Keratinocyte (primary cell): Measurements from ENCODE around the gene MFF. TPM values are rescaled to one million over a fixed set of nuclear protein-coding genes. Genes with fewer than 3 reads are reported as not detected.
A peak's percentile ranks its signal among the peaks of the same experiment; 100 is the strongest.

ENCODE experiments used
- DNase-seq: peaks from one replicate; pipeline ENCODE4 v3.0.0-alpha.2; 2011; ENCODE audit warnings: low read depth, missing footprints, low spot score
- FAIRE-seq: peaks from 2 replicates; lab custom pipeline; 2011; peaks lifted over from hg19 to GRCh38; lab: Jason Lieb, UNC
- H2AFZ ChIP-seq: 2 replicates; pipeline ENCODE4 v1.6.0; 2012; ENCODE audit warnings: low read length, control low read depth, inconsistent platforms; ENCODE audit not compliant: control insufficient read depth
- H3K27ac ChIP-seq: 2 replicates; pipeline ENCODE4 v1.5.1; 2011; ENCODE audit warnings: low read length; ENCODE audit not compliant: control insufficient read depth, insufficient read depth
- H3K27me3 ChIP-seq: 3 replicates; pipeline ENCODE4 v1.6.0; 2011; ENCODE audit warnings: low read length; ENCODE audit not compliant: control insufficient read depth, insufficient read depth; ENCODE audit errors: extremely low read depth
- H3K36me3 ChIP-seq, 2 experiments: 2 replicates in 1 of 2; 3 replicates in 1 of 2; pipeline ENCODE4 v1.5.1; 2011; ENCODE audit warnings: low read length in 2 of 2, mild to moderate bottlenecking in 1 of 2; ENCODE audit not compliant: control insufficient read depth in 2 of 2, insufficient read depth in 2 of 2; ENCODE audit errors: extremely low read depth in 1 of 2
- H3K4me1 ChIP-seq: 3 replicates; pipeline ENCODE4 v1.5.1; 2011; ENCODE audit warnings: low read length; ENCODE audit not compliant: control insufficient read depth, insufficient read depth; ENCODE audit errors: extremely low read depth
- H3K4me2 ChIP-seq: 3 replicates; pipeline ENCODE4 v1.6.0; 2011; ENCODE audit warnings: low read depth, low read length; ENCODE audit not compliant: control insufficient read depth, insufficient read depth; ENCODE audit errors: extremely low read depth
- H3K4me3 ChIP-seq, 3 experiments: fragments of 200-600 bp in 1 of 3; sonication (generic) in 1 of 3; 2 replicates in 2 of 3; 3 replicates in 1 of 3; pipeline ENCODE4 v1.5.1; 2011 to 2016; ENCODE audit warnings: low read length in 3 of 3, mild to moderate bottlenecking in 3 of 3, control low read depth in 2 of 3, inconsistent platforms in 1 of 3, low read depth in 1 of 3, mixed read lengths in 1 of 3, mixed run types in 1 of 3, moderate library complexity in 1 of 3; ENCODE audit not compliant: control insufficient read depth in 2 of 3, insufficient read depth in 2 of 3; ENCODE audit errors: extremely low read depth in 1 of 3
- H3K79me2 ChIP-seq: 2 replicates; pipeline ENCODE4 v1.6.0; 2012; ENCODE audit warnings: low read length; ENCODE audit not compliant: control insufficient read depth, insufficient read depth
- H3K9ac ChIP-seq: 3 replicates; pipeline ENCODE4 v1.6.0; 2011; ENCODE audit warnings: low read length; ENCODE audit not compliant: control insufficient read depth, insufficient read depth; ENCODE audit errors: extremely low read depth
- H3K9me1 ChIP-seq: 3 replicates; pipeline ENCODE4 v1.6.0; 2011; ENCODE audit warnings: low read length; ENCODE audit not compliant: control insufficient read depth, insufficient read depth; ENCODE audit errors: extremely low read depth
- H3K9me3 ChIP-seq: 2 replicates; pipeline ENCODE4 v1.5.1; 2012; ENCODE audit warnings: low read depth, low read length; ENCODE audit not compliant: control insufficient read depth
- H4K20me1 ChIP-seq: 3 replicates; pipeline ENCODE4 v1.6.0; 2011; ENCODE audit warnings: low read length; ENCODE audit not compliant: control insufficient read depth, insufficient read depth; ENCODE audit errors: extremely low read depth
- EZH2 ChIP-seq: IDR thresholded peaks from one replicate; pipeline ENCODE4 v1.6.1; 2012; ENCODE audit warnings: inconsistent platforms, mild to moderate bottlenecking, low read length, moderate library complexity
- dilution Hi-C: fragments of 300-500 bp; cut with MboI; formaldehyde crosslinking; loops from one replicate; pipeline ENCODE4 v1.7.0; 2020; ENCODE audit warnings: low sequenced_read_pairs; ENCODE audit not compliant: extremely low pct_ligation_motif_present
- polyA plus RNA-seq, 5 experiments: library from polyadenylated mRNA; depleted of rRNA in 3 of 5; stranded (reverse) in 3 of 5; stranded (forward) in 1 of 5; unstranded in 1 of 5; fragments of >200 nt; gene quantifications; 1 replicate in 1 of 5; 2 replicates in 3 of 5; 3 replicates in 1 of 5; pipeline versions ENCODE4 v1.2.1 to v1.2.3, GENCODE V29; 2011 to 2012; ENCODE audit warnings: missing spikeins in 2 of 5, low read depth in 1 of 5, low replicate concordance in 1 of 5
- TF ChIP-seq, protein P1 (sequence below), 3 experiments: IDR thresholded peaks in 1 of 3; conservative IDR thresholded peaks in 1 of 3; optimal IDR thresholded peaks in 1 of 3; 2 replicates in 2 of 3; 3 replicates in 1 of 3; pipeline versions ENCODE3 to v1.5.1; 2011; ENCODE audit warnings: low read length in 3 of 3, mild to moderate bottlenecking in 3 of 3, moderate library complexity in 2 of 3, control low read depth in 1 of 3, inconsistent platforms in 1 of 3; ENCODE audit not compliant: insufficient read depth in 2 of 3; ENCODE audit errors: extremely low read depth in 1 of 3

The MFF gene
- polyA plus RNA-seq, 1 donor (not counting 4 experiments of a cell fraction or from before 2014, with no cell fraction given): 72.5 TPM

DNA sequence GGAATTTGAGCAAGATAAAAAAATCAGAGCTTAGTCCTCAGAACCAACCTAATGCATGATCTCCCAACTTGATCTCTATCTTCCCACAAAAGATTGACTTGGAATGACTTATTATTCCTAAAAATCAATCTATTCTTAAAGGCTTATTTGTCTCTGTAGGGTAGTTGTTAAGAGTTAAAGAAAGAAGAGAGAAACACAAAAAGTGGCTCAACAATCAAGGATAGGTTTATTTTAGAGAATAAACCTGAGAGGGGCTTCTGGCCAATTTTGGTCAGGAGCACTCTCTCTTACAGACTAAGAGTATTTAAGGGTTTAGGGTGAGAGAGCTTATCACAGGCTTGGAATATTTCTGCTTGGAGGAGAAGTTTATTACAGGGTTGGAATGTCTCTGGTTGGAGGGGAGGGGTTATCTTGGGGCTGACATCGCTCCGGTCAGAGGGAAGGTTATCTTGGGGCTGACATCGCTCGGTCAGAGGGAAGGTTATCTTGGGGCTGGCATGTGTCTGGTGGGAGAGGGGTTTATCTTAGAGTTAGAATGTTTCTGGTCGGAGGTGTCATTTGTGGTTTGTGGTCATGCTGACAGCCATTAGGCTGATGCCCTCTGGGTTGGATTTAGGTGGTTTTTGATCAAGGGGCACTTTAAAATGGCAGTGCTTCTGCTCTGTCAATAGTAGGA lies 2.4 kb upstream of the MFF start:
- Histone ChIP-seq H3K79me2 (peaks cover 26% of the 10 kb centered on the region), H2AFZ (no peak overlapping the region), H3K9me1 (no peaks in the 10 kb centered on the region), H4K20me1 (no peaks in the 10 kb centered on the region), H3K4me1 (peaks cover 9% of the 10 kb centered on the region), H3K27ac (no peak overlapping the region), H3K27me3 (no peaks in the 10 kb centered on the region), H3K4me3 (no peak overlapping the region), H3K4me2 (no peak overlapping the region), H3K9ac (no peak overlapping the region), H3K9me3 (no peaks in the 10 kb centered on the region), H3K36me3 (no peaks in the 10 kb centered on the region)
- dilution Hi-C loops: no loop called here
- no peak for TF ChIP-seq EZH2
- TF ChIP-seq, protein P1, sequence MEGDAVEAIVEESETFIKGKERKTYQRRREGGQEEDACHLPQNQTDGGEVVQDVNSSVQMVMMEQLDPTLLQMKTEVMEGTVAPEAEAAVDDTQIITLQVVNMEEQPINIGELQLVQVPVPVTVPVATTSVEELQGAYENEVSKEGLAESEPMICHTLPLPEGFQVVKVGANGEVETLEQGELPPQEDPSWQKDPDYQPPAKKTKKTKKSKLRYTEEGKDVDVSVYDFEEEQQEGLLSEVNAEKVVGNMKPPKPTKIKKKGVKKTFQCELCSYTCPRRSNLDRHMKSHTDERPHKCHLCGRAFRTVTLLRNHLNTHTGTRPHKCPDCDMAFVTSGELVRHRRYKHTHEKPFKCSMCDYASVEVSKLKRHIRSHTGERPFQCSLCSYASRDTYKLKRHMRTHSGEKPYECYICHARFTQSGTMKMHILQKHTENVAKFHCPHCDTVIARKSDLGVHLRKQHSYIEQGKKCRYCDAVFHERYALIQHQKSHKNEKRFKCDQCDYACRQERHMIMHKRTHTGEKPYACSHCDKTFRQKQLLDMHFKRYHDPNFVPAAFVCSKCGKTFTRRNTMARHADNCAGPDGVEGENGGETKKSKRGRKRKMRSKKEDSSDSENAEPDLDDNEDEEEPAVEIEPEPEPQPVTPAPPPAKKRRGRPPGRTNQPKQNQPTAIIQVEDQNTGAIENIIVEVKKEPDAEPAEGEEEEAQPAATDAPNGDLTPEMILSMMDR (optimal IDR thresholded peaks at IDR 0.05 in 1 of 3, IDR thresholded peaks at IDR 0.05 in 1 of 3, conservative IDR thresholded peaks at IDR 0.05 in 1 of 3; ENCODE audit: extremely low read depth in 1 of 3, insufficient read depth in 2 of 3, low read length in 3 of 3): no peak
- FAIRE-seq: no peak
- no peak for DNase-seq

DNA sequence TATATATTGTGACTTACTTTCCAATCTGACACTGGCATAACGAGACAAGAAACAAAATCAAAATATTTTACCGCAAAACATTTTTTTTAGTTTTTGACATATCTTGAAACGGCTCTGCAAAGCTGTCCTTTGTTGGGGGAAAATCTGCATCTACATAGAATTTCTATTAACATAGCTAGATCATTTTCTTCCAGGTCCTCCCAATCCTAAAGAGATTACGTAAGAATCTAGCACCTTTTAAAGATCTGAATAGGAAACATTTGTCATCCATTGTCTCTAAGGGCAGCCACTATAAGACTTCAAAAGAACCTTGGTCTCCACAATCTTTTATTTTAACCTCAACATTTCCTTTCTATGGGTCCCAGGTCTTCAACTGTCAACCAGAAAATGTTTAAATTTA lies 1.2 kb upstream of the MFF start:
- Histone ChIP-seq H3K79me2 (peaks cover 36% of the 10 kb centered on the region), H3K9me1 (no peaks in the 10 kb centered on the region), H3K4me2 (peak overlapping the region; percentile 93), H3K36me3 (no peaks in the 10 kb centered on the region), H4K20me1 (no peaks in the 10 kb centered on the region), H3K27me3 (no peaks in the 10 kb centered on the region), H2AFZ (no peak overlapping the region), H3K9me3 (no peaks in the 10 kb centered on the region), H3K9ac (no peak overlapping the region), H3K27ac (no peak overlapping the region), H3K4me1 (peaks cover 9% of the 10 kb centered on the region), H3K4me3 (peak overlapping the region in 1 of 3 experiments; percentile 98)
- dilution Hi-C loops: no loop called here
- FAIRE-seq (no peak), DNase-seq (no peak)
- TF ChIP-seq, protein P1 (optimal IDR thresholded peaks at IDR 0.05 in 1 of 3, IDR thresholded peaks at IDR 0.05 in 1 of 3, conservative IDR thresholded peaks at IDR 0.05 in 1 of 3; ENCODE audit: extremely low read depth in 1 of 3, insufficient read depth in 2 of 3, low read length in 3 of 3): no peak
- TF ChIP-seq EZH2: no peak
